ENCODE measurements around the gene CLPTM1L. TPM values are rescaled to one million over a fixed set of nuclear protein-coding genes. Genes with fewer than 3 reads are reported as not detected.
"Not testable (repeated sequence)": the region's sequence is repeated elsewhere in the genome, so short reads cannot be mapped to it uniquely, and the experiment has no call there.

The CLPTM1L gene
- total RNA-seq, 1 donor from 2014 or later, result 112 TPM

- DNase-seq (ENCODE audit: low spot score), result not testable (repeated sequence)
Observed at GRCh38 chr5:1360367-1360766, 15.5 kb upstream of the CLPTM1L start.

- DNase-seq (ENCODE audit: low spot score), result no peak
Observed at GRCh38 chr5:1359713-1360112, 14.8 kb upstream of the CLPTM1L start.

- DNase-seq (ENCODE audit: low spot score), result no peak
Observed at GRCh38 chr5:1359031-1359645, 14.2 kb upstream of the CLPTM1L start.

DNA sequence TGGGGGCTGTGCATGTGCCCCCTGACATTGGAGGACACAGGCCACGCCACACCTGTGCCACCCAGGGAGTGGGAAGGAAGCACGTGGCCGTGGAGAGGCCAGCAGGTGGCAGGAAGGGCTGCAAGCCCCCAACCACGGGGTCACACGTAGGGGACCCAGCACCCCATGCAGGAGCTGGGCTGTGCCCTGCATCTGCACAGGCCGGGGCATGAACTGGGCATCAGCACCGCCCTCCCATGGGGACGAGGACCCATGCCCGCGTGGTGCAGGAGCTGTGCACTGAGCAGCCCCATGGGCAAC, 13.8 kb upstream of the CLPTM1L start:
- DNase-seq (ENCODE audit: low spot score), result no peak

- DNase-seq (ENCODE audit: low spot score), result no peak
Observed at GRCh38 chr5:1357946-1358725, 13.2 kb upstream of the CLPTM1L start.

- DNase-seq (ENCODE audit: low spot score), result no peak
Observed at GRCh38 chr5:1356873-1357787, 12.2 kb upstream of the CLPTM1L start.

- DNase-seq (ENCODE audit: low spot score), result no peak
Observed at GRCh38 chr5:1354576-1354975, 9.7 kb upstream of the CLPTM1L start.

GRCh38 chr5:1352231-1353219, 7.6 kb upstream of the CLPTM1L start:
- no peak for DNase-seq (ENCODE audit: low spot score)

DNA sequence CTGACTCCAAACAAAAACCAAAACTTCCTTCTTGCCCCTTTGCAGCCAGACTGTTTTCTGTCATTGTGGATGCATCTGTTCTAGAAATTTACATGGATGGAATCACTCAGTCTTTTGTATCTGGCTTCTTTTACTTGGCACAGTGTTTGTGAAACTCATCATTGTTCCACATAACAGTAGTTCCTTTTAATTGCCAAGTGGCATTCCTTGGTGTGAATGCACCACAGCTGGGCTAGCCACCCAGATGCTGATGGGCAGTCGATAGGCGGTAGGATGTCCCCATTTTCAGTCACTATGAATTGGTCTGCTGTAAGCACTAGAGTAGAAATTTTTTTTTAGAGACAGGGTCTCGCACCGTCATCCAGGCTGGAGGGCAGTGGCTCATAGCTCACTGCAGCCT, 6.3 kb upstream of the CLPTM1L start:
- no peak for DNase-seq (ENCODE audit: low spot score)

GRCh38 chr5:1349246-1349645, 4.3 kb upstream of the CLPTM1L start:
- no peak for DNase-seq (ENCODE audit: low spot score)

DNA sequence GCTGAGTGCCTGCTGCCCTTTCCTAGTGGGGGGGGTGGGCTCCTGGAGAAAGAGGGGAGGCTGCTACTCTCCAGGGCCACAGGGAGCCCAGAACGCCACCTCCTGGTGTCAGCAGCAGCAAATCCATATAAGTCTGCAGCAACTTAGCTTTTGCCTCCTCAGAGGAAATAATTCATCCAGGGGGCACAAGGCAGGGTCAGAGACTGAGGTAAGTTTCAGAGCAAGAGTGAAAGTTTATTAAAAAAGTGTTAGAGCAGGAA, 4.0 kb upstream of the CLPTM1L start:
- DNase-seq (ENCODE audit: low spot score), result no peak

DNA sequence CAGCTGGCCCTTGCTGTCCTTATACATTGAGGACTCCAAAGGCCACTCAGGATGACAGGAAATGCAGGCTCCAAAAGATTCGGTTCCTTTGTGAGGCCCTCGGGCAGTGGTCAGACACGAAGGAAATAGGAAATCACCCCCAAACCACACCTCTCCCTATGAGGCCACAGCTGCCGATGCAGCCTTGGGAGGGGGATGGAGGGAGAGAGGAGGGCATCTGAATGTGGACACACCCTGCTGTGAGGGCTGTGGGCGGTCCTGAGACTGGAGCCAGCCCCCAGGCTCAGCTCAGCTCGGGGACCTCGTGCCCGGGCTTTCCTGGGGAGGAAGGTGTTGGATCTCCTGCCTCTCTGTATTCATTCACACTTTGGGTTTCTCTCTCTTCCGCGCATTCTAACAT, 2.7 kb upstream of the CLPTM1L start:
- DNase-seq (ENCODE audit: low spot score), result no peak

DNA sequence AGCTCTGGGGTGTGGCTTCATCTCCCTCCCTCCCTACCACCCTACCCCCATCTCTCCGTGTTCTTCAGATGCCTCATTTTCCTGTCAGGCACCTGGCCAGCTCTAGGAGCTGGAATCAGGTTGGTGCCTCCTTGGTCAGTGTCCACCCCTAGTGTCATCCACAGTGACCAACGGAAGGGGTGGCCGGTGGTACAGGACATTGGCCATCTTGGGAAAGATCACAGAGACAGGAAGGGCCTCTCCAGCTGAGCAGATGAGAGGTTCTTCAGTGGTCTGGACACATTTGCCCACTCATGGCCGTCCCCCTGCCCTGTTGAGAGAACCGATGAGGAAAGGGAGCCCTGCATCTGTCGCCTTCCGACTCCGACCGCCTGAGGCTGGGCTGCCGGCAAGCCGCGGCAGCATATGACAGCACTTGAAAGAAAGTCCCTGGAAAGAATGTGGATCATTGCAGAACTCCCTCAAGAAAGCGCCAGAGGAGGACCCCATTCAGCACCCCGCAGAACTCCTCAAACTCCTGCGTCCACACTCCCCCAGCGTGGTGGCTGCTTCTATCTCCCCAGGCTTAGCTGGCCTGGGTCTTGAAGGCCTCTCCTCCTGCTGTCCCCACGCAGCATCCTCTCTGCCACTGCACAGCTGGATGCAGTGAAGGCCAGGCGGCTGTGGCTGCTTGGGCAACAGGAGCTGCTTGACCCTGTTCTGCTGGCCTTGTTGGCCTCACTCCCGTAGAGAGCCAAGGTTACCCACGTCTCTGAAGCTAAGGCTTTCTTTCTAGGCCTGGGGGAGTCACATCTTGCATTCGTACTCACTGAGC, 1.9 kb upstream of the CLPTM1L start:
- no peak for DNase-seq (ENCODE audit: low spot score)

DNA sequence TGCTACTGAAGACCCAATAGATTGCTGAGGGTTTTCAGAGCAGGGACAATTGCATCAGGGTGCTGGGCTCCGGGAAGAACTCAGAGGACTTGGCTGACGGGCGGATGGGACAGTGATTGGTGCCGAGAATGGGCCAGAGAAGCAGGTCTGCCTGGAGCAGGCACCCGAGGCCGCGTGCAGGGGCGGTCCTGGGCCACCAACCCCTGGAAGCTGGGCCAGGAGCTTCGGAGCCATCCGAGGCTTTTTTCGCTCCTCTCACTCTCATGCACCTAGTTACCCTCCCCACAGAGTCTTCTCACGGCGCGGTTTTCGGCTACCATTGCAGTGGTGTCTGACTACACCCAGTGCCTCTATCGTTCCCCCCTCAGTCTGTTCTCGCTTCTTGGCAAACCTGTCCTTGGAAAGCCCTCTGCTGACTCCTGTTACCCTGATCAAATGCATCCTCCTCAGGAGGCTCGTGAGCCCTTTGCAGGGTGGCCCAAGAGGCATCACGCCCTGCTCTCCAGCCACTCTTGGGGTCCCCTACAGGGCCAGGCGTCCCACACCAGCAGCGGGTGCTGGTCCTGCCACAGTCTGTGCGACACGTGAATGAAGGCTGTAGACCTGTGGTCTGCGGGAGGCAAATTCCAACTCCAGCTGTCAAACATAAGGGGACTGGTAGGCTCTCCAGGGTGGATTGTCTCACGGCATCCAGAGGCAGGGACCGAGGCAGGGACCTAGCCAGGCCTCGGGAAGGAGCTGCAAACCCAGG, 1.2 kb upstream of the CLPTM1L start:
- no peak for DNase-seq (ENCODE audit: low spot score)

- no peak for DNase-seq (ENCODE audit: low spot score)
Observed at GRCh38 chr5:1343931-1344901, 683 bp downstream of the CLPTM1L start.

DNA sequence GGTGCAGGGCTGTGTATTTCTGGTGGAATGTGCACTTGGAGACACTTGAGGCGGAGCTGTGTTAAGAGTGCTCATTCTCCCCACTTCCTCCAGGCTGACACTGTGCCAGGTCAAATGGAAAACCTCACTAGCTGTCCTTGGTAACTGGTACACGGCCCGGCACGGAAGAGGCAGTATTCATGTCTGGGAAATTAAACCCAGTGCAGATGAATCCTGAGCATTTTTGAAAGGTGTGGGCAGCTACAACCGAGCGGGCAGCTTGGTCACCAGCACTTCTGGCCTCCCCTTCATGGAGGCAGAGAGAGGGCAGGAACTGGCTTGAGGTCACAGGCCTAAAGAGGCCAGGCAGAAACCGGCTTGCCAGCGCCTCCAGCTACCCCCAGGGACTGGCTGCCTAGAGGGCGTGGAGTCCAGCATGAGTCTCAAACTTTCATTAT, 1.6 kb downstream of the CLPTM1L start:
- no peak for DNase-seq (ENCODE audit: low spot score)

DNA sequence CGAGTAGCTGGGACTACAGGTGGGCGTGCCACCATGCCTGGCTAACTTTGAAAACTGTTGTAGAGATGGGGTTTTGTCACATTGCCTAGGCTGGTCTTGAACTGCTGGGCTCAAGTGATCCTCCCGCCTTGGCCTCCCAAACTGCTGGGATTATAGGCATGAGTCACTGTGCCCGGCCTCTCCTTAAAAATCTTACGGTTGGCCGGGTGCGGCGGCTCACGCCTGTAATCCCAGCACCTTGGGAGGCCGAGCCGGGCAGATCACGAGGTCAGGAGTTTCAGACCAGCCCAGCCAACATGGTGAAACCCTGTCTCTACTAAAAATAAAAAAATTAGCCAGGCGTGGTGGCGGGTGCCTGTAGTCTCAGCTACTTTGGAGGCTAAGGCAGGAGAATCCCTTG, 2.2 kb downstream of the CLPTM1L start:
- not testable (repeated sequence) for DNase-seq (ENCODE audit: low spot score)

DNA sequence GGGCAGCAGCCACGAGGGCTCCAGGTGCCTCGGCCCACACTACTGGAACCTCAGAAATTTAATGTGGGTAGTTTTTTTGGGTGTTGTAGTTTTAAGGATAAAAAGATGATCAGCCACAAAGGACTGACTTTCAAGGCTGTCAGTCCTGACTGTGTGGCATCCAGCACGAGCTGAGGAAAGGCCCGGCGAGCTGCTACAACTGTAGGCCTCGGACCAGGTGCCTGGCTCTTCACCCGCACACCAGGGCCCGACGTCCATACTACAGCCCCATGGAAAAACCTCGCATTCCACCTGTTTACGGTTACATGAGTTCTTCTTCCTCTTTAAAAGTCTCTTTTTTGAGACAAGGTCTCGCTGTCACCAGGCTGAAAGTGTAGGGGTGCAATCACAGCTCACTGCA, 2.6 kb downstream of the CLPTM1L start:
- DNase-seq (ENCODE audit: low spot score), result no peak
